SK-N-SH (cell line): ENCODE results near the gene MPPED2.

Experiments
- ELF1 ChIP-seq: IDR thresholded peaks from 2 replicates; pipeline ENCODE4 v1.4.0; 2012
- EZH2phosphoT487 ChIP-seq: fragments of 200-600 bp; sonication (generic); IDR thresholded peaks from 2 replicates; pipeline ENCODE4 v1.6.1; 2017; ENCODE audit warnings: low read depth, mixed run types, mild to moderate bottlenecking, antibody characterized with exemption, moderate library complexity, borderline replicate concordance
- FOSL2 ChIP-seq: IDR thresholded peaks from 2 replicates; pipeline ENCODE4 v1.4.0; 2012; ENCODE audit warnings: low read depth, mild to moderate bottlenecking, moderate library complexity, borderline replicate concordance
- GABPA ChIP-seq: IDR thresholded peaks from 2 replicates; pipeline ENCODE4 v1.4.0; 2012; ENCODE audit warnings: low read depth, mild to moderate bottlenecking
- IRF3 ChIP-seq: fragments of 150-350 bp; IDR thresholded peaks from 2 replicates; pipeline ENCODE4 v1.6.1; 2016; ENCODE audit warnings: mild to moderate bottlenecking, low read depth, low read length
- POLR2AphosphoS5 ChIP-seq: IDR thresholded peaks from 2 replicates; pipeline ENCODE4 v1.6.1; 2012; ENCODE audit warnings: low read depth, low read length
- SIN3A ChIP-seq: IDR thresholded peaks from 2 replicates; pipeline ENCODE4 v1.6.1; 2012; ENCODE audit warnings: low read depth, mild to moderate bottlenecking, low read length, moderate library complexity, borderline replicate concordance
- SMC3 ChIP-seq: IDR thresholded peaks from 2 replicates; pipeline ENCODE4 v1.6.1; 2012; ENCODE audit warnings: low read depth, low read length, improper control_type of control experiment
- TEAD4 ChIP-seq: IDR thresholded peaks from 2 replicates; pipeline ENCODE4 v1.4.0; 2012; ENCODE audit warnings: mild to moderate bottlenecking, borderline replicate concordance; ENCODE audit not compliant: insufficient read depth
- TF ChIP-seq, protein P1 (sequence below): IDR thresholded peaks from 2 replicates; pipeline ENCODE4 v1.4.0; 2012; ENCODE audit warnings: low read depth, borderline replicate concordance
- TF ChIP-seq, protein P2 (sequence below): fragments of 200-600 bp; sonication (generic); IDR thresholded peaks from 2 replicates; pipeline ENCODE4 v1.6.1; 2017; ENCODE audit warnings: antibody characterized with exemption, mild to moderate bottlenecking, moderate library complexity
- TF ChIP-seq, protein P3 (sequence below): IDR thresholded peaks from 2 replicates; pipeline ENCODE4 v1.6.1; 2012; ENCODE audit warnings: mild to moderate bottlenecking, low read depth, low read length, moderate library complexity

DNA sequence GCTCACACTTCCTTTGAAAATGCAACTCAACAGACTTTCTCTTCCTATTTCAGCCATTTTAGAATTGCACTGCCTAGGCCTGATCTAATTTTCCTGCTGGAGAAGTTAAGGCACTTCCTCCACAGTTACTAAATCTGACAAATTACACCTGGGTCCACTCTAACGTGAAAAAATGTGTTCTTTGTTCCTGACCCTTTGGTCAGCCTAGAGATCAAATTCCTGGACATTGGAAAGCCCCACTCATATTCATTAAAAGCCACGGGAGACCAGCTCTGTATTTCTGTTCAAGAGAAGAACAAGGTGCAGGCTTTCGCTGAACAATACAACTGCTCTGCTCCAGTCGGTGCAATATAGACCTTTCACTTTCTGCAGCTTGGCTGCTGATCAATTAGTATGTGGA is 96.6 kb downstream of the MPPED2 start:
- TF ChIP-seq, protein P1, sequence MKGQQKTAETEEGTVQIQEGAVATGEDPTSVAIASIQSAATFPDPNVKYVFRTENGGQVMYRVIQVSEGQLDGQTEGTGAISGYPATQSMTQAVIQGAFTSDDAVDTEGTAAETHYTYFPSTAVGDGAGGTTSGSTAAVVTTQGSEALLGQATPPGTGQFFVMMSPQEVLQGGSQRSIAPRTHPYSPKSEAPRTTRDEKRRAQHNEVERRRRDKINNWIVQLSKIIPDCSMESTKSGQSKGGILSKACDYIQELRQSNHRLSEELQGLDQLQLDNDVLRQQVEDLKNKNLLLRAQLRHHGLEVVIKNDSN: no peak
- TF ChIP-seq, protein P2, sequence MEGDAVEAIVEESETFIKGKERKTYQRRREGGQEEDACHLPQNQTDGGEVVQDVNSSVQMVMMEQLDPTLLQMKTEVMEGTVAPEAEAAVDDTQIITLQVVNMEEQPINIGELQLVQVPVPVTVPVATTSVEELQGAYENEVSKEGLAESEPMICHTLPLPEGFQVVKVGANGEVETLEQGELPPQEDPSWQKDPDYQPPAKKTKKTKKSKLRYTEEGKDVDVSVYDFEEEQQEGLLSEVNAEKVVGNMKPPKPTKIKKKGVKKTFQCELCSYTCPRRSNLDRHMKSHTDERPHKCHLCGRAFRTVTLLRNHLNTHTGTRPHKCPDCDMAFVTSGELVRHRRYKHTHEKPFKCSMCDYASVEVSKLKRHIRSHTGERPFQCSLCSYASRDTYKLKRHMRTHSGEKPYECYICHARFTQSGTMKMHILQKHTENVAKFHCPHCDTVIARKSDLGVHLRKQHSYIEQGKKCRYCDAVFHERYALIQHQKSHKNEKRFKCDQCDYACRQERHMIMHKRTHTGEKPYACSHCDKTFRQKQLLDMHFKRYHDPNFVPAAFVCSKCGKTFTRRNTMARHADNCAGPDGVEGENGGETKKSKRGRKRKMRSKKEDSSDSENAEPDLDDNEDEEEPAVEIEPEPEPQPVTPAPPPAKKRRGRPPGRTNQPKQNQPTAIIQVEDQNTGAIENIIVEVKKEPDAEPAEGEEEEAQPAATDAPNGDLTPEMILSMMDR: no peak
- TF ChIP-seq EZH2phosphoT487 (no peak), GABPA (no peak), TEAD4 (no peak), POLR2AphosphoS5 (no peak), SIN3A (no peak), IRF3 (no peak), FOSL2 (no peak), SMC3 (no peak), ELF1 (no peak)
- TF ChIP-seq, protein P3, sequence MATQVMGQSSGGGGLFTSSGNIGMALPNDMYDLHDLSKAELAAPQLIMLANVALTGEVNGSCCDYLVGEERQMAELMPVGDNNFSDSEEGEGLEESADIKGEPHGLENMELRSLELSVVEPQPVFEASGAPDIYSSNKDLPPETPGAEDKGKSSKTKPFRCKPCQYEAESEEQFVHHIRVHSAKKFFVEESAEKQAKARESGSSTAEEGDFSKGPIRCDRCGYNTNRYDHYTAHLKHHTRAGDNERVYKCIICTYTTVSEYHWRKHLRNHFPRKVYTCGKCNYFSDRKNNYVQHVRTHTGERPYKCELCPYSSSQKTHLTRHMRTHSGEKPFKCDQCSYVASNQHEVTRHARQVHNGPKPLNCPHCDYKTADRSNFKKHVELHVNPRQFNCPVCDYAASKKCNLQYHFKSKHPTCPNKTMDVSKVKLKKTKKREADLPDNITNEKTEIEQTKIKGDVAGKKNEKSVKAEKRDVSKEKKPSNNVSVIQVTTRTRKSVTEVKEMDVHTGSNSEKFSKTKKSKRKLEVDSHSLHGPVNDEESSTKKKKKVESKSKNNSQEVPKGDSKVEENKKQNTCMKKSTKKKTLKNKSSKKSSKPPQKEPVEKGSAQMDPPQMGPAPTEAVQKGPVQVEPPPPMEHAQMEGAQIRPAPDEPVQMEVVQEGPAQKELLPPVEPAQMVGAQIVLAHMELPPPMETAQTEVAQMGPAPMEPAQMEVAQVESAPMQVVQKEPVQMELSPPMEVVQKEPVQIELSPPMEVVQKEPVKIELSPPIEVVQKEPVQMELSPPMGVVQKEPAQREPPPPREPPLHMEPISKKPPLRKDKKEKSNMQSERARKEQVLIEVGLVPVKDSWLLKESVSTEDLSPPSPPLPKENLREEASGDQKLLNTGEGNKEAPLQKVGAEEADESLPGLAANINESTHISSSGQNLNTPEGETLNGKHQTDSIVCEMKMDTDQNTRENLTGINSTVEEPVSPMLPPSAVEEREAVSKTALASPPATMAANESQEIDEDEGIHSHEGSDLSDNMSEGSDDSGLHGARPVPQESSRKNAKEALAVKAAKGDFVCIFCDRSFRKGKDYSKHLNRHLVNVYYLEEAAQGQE: no peak
